Neural progenitor cell (in vitro differentiated cells): ENCODE data around the gene LRRC28. TPM values are rescaled to one million over a fixed set of nuclear protein-coding genes. Genes with fewer than 3 reads are reported as not detected.

Experiments
- DNase-seq: peaks from one replicate; pipeline ENCODE4 v3.0.0-alpha.2; 2016; ENCODE audit warnings: low spot score
- H2AFZ ChIP-seq: fragments of 200-600 bp; sonication (generic); replicated peaks from 2 replicates; pipeline ENCODE4 v1.6.1; 2016; ENCODE audit warnings: antibody characterized with exemption
- H3F3A ChIP-seq: fragments of 200-600 bp; sonication (generic); 2 replicates; pipeline ENCODE4 v1.6.1; 2016; ENCODE audit warnings: antibody characterized with exemption, low read depth
- H3K27ac ChIP-seq: fragments of 200-600 bp; sonication (generic); 2 replicates; pipeline ENCODE4 v1.5.1; 2016; ENCODE audit warnings: mild to moderate bottlenecking
- H3K27me3 ChIP-seq: fragments of 200-600 bp; sonication (generic); 2 replicates; pipeline ENCODE4 v1.6.1; 2016; ENCODE audit warnings: mild to moderate bottlenecking, moderate library complexity
- H3K36me3 ChIP-seq: fragments of 200-600 bp; sonication (generic); 2 replicates; pipeline ENCODE4 v1.5.1; 2016
- H3K4me1 ChIP-seq: fragments of 200-600 bp; sonication (generic); 2 replicates; pipeline ENCODE4 v1.6.1; 2016; ENCODE audit warnings: mixed run types
- H3K4me2 ChIP-seq: fragments of 200-600 bp; sonication (generic); 2 replicates; pipeline ENCODE4 v1.6.1; 2016
- H3K4me3 ChIP-seq: fragments of 200-600 bp; sonication (generic); 2 replicates; pipeline ENCODE4 v1.5.1; 2016
- H3K79me2 ChIP-seq: fragments of 200-600 bp; sonication (generic); 2 replicates; pipeline ENCODE4 v1.6.1; 2016; ENCODE audit warnings: low read depth
- H3K9ac ChIP-seq: fragments of 200-600 bp; sonication (generic); 2 replicates; pipeline ENCODE4 v1.6.1; 2016
- H3K9me3 ChIP-seq: fragments of 200-600 bp; sonication (generic); 2 replicates; pipeline ENCODE4 v1.5.1; 2016; ENCODE audit warnings: low read depth
- H4K20me1 ChIP-seq: fragments of 200-600 bp; sonication (generic); 2 replicates; pipeline ENCODE4 v1.6.1; 2016; ENCODE audit warnings: low read depth
- H3K27ac Mint-ChIP-seq: 3 replicates; pipeline ENCODE4 v1.8.0; 2021; ENCODE audit warnings: mixed read lengths
- H3K27me3 Mint-ChIP-seq: 2 replicates; pipeline ENCODE4 v1.8.0; 2022; ENCODE audit warnings: low read depth, mild to moderate bottlenecking, inconsistent platforms, moderate library complexity, mixed read lengths; ENCODE audit not compliant: insufficient read depth
- H3K36me3 Mint-ChIP-seq: 3 replicates; pipeline ENCODE4 v1.8.0; 2021; ENCODE audit warnings: mixed read lengths
- H3K4me1 Mint-ChIP-seq: 3 replicates; pipeline ENCODE4 v1.8.0; 2021; ENCODE audit warnings: mixed read lengths
- H3K4me3 Mint-ChIP-seq: 3 replicates; pipeline ENCODE4 v1.8.0; 2021; ENCODE audit warnings: mild to moderate bottlenecking, moderate library complexity, mixed read lengths
- H3K9me3 Mint-ChIP-seq: 3 replicates; pipeline ENCODE4 v1.8.0; 2020; ENCODE audit warnings: mixed read lengths
- CTCF ChIP-seq: fragments of 200-600 bp; sonication (generic); IDR thresholded peaks from 2 replicates; pipeline ENCODE4 v1.5.1; 2017; ENCODE audit warnings: antibody characterized with exemption, mild to moderate bottlenecking
- EZH2 ChIP-seq: fragments of 200-600 bp; sonication (generic); IDR thresholded peaks from 2 replicates; pipeline ENCODE4 v1.6.1; 2017; ENCODE audit warnings: antibody characterized with exemption, mild to moderate bottlenecking, moderate library complexity
- EZH2phosphoT487 ChIP-seq: fragments of 200-600 bp; sonication (generic); IDR thresholded peaks from 2 replicates; pipeline ENCODE4 v1.6.1; 2017; ENCODE audit warnings: antibody characterized with exemption
- total RNA-seq: library from RNA; depleted of rRNA; stranded (reverse); fragments of >200 nt; gene quantifications from 2 replicates; pipeline ENCODE4 v1.2.3, GENCODE V29; 2015; ENCODE audit warnings: low replicate concordance

The LRRC28 gene
- total RNA-seq, 1 donor from 2014 or later = 34.5 TPM

GRCh38 chr15:99282121-99282520 lies 30.8 kb downstream of the LRRC28 start:
- Mint-ChIP-seq H3K9me3 (no peaks in the 10 kb centered on the region), H3K27me3 (peaks cover 2% of the 10 kb centered on the region), H3K4me3 (no peak overlapping the region), H3K4me1 (no peaks in the 10 kb centered on the region), H3K36me3 (peaks cover 3% of the 10 kb centered on the region), H3K27ac (no peak overlapping the region)
- Histone ChIP-seq H3K9ac (no peak overlapping the region), H3K27me3 (no peaks in the 10 kb centered on the region), H2AFZ (no peak overlapping the region), H3F3A (no peaks in the 10 kb centered on the region), H3K9me3 (no peaks in the 10 kb centered on the region), H3K4me1 (no peaks in the 10 kb centered on the region), H3K36me3 (no peaks in the 10 kb centered on the region), H3K79me2 (no peaks in the 10 kb centered on the region), H3K27ac (no peak overlapping the region), H4K20me1 (no peaks in the 10 kb centered on the region), H3K4me2 (no peak overlapping the region), H3K4me3 (no peak overlapping the region)
- no peak for DNase-seq
- no peak for TF ChIP-seq CTCF
- TF ChIP-seq EZH2 = no peak
- no peak for TF ChIP-seq EZH2phosphoT487

- Histone ChIP-seq H3K9me3 (no peaks in the 10 kb centered on the region), H3K36me3 (no peaks in the 10 kb centered on the region), H3K4me2 (no peak overlapping the region), H3K9ac (no peak overlapping the region), H3K79me2 (no peaks in the 10 kb centered on the region), H3K27me3 (no peaks in the 10 kb centered on the region), H3K4me1 (no peaks in the 10 kb centered on the region), H3K4me3 (no peak overlapping the region), H3K27ac (no peak overlapping the region), H4K20me1 (no peaks in the 10 kb centered on the region), H3F3A (no peaks in the 10 kb centered on the region), H2AFZ (no peak overlapping the region)
- no peaks in the 10 kb centered on the region for H3K4me1 Mint-ChIP-seq
- no peak for DNase-seq
- H3K27ac Mint-ChIP-seq = no peak overlapping the region
- H3K36me3 Mint-ChIP-seq = peaks cover 3% of the 10 kb centered on the region
- peaks cover 2% of the 10 kb centered on the region for H3K27me3 Mint-ChIP-seq
- no peaks in the 10 kb centered on the region for H3K9me3 Mint-ChIP-seq
- no peak for TF ChIP-seq EZH2phosphoT487
- TF ChIP-seq EZH2 = no peak
- TF ChIP-seq CTCF = no peak
- H3K4me3 Mint-ChIP-seq = no peak overlapping the region
These were observed 31.3 kb downstream of the LRRC28 start for GRCh38 chr15:99282586-99282985.

- Histone ChIP-seq H3K36me3 (no peaks in the 10 kb centered on the region), H3K4me2 (no peak overlapping the region), H3K4me3 (no peak overlapping the region), H3K27ac (no peak overlapping the region), H3F3A (no peaks in the 10 kb centered on the region), H3K27me3 (no peaks in the 10 kb centered on the region), H3K9ac (no peak overlapping the region), H3K79me2 (no peaks in the 10 kb centered on the region), H3K4me1 (no peaks in the 10 kb centered on the region), H4K20me1 (no peaks in the 10 kb centered on the region), H2AFZ (no peak overlapping the region), H3K9me3 (no peaks in the 10 kb centered on the region)
- Mint-ChIP-seq H3K36me3 (peaks cover 3% of the 10 kb centered on the region), H3K4me1 (no peaks in the 10 kb centered on the region), H3K27me3 (peaks cover 2% of the 10 kb centered on the region), H3K4me3 (no peak overlapping the region), H3K27ac (no peak overlapping the region), H3K9me3 (no peaks in the 10 kb centered on the region)
- DNase-seq = no peak
- TF ChIP-seq EZH2 (no peak), EZH2phosphoT487 (no peak), CTCF (no peak)
These were observed 32.4 kb downstream of the LRRC28 start for GRCh38 chr15:99283717-99284116.
